Vagina (tissue), 2 donors: Measurements from ENCODE around the gene MATCAP1.

Source experiments
- POLR2A ChIP-seq, 2 donors: fragments of 450-650 bp; IDR thresholded peaks; one replicate each; pipeline ENCODE4 v1.6.1; 2017; ENCODE audit warnings: antibody characterized with exemption in 2 of 2, mild to moderate bottlenecking in 2 of 2, moderate library complexity in 2 of 2
- TF ChIP-seq, protein P1 (sequence below), 3 experiments: fragments of 450-650 bp in 2 of 3; fragments of 200-600 bp in 1 of 3; sonication (generic) in 1 of 3; IDR thresholded peaks; one replicate each; pipeline ENCODE4 v1.5.1; 2017 to 2019; ENCODE audit warnings: antibody characterized with exemption in 3 of 3, mild to moderate bottlenecking in 2 of 3, moderate library complexity in 2 of 3

DNA sequence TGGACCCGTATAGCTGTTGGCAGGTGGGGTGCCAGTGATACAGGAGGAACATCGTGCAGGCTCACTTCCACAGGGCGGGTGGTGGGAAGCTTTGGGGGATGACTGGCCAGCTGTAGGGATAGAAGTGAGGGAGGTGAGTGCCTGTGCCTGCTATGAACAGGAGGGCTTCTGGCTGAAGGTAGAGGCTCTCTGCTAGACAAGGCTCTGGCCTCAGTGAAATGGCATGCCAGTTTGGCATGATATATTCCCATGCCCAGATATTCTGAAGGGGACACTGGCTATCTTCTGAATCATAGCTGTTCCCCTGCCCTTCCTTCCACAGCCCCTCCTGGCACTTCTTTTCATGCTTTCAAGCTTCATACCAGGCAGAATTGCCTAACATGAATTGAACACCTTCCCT, 54.9 kb downstream of the MATCAP1 start:
- TF ChIP-seq, protein P1, sequence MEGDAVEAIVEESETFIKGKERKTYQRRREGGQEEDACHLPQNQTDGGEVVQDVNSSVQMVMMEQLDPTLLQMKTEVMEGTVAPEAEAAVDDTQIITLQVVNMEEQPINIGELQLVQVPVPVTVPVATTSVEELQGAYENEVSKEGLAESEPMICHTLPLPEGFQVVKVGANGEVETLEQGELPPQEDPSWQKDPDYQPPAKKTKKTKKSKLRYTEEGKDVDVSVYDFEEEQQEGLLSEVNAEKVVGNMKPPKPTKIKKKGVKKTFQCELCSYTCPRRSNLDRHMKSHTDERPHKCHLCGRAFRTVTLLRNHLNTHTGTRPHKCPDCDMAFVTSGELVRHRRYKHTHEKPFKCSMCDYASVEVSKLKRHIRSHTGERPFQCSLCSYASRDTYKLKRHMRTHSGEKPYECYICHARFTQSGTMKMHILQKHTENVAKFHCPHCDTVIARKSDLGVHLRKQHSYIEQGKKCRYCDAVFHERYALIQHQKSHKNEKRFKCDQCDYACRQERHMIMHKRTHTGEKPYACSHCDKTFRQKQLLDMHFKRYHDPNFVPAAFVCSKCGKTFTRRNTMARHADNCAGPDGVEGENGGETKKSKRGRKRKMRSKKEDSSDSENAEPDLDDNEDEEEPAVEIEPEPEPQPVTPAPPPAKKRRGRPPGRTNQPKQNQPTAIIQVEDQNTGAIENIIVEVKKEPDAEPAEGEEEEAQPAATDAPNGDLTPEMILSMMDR (IDR thresholded peaks at IDR 0.05) = no peak
- no peak for TF ChIP-seq POLR2A (IDR thresholded peaks at IDR 0.05)
